Measurements from ENCODE around the gene PSMD9. TPM values are rescaled to one million over a fixed set of nuclear protein-coding genes. Genes with fewer than 3 reads are reported as not detected.
"Not testable (repeated sequence)": the region's sequence is repeated elsewhere in the genome, so short reads cannot be mapped to it uniquely, and the experiment has no call there.

The PSMD9 gene, protein sequence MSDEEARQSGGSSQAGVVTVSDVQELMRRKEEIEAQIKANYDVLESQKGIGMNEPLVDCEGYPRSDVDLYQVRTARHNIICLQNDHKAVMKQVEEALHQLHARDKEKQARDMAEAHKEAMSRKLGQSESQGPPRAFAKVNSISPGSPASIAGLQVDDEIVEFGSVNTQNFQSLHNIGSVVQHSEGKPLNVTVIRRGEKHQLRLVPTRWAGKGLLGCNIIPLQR
- 61.6 and 70.8 TPM in 2 replicates for total RNA-seq (2014; rRNA removed; shearing (Covaris generic))

DNA sequence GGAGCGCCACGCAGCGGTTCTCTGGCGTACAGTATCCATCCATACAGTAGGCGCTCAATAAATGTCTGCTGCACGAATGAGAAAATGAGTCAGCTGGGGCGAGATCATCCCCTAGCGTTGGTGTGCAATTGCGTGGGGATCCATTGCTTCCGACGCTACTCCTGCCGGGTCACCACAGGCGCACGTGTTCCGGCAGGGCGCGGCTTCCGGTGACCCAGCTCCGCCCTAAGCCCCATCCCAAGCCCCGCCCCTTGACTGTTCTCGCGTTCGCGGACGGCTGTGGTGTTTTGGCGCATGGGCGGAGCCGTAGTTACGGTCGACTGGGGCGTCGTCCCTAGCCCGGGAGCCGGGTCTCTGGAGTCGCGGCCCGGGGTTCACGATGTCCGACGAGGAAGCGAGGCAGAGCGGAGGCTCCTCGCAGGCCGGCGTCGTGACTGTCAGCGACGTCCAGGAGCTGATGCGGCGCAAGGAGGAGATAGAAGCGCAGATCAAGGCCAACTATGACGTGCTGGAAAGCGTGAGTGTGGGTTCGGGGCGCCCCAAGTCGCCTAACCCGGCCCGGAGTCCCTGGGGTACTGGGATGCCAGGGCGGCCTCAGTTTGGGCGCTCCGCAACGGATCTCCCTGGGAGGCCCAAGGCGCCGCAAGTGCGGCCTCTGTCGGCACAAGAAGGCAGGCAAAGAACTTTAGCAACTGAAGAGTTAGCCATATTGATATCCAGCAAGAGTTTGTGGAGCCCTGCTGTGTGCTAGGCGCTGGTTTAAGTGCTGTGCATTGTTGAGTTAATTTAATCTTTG, at the start of gene PSMD9:
Gene PSMD9, plus strand, starts transcription at position 313 of the 796 bp plus-strand sequence. Its CDS starts 67 bp downstream, at position 380.
- DNase-seq (ENCODE audit: low read depth): peak; percentile 99

DNA sequence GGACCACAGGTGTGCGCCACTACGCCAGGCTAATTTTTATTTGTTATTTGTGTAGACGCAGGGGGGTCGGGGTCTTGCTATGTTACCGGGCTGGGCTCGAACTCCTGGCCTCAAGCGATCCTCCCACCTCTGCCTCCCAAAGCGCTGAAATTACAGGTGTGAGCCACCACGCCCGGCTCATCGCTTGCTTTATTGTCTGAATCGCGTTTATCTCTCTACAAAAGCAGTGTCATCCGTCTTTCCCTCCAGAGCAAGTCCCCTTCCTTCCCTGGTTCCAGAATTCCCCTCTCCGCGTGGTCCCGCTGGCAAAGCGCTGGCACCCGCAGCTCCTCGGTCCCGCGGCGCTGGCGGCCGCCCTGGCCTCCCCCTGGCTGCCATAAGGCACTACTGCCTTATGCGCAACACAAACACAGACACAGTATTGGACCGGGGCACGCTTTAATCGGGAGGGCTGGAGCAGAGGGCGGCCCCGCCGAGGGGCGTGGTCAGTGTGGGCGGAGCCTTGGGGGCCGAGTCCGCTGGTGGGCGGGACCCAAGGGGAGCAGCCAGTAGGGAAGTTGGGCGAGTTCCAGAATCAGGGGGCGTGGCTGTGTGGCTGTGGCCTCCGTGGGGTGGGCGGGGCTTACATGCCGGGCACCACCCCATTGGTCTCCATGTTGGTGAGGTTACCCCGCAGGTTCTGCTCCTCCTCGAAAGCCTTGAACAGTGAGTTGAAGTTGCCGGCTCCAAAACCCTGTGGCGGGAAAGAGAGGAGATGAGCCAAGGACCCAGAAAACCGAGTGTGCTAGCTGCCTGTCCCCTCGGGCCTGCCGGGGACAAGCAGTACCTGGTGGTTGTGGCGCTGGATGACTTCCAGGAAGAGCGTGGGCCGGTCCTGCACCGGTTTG, 49.2 kb upstream of the PSMD9 start:
- peak; percentile 99 for DNase-seq (ENCODE audit: low read depth)

DNA sequence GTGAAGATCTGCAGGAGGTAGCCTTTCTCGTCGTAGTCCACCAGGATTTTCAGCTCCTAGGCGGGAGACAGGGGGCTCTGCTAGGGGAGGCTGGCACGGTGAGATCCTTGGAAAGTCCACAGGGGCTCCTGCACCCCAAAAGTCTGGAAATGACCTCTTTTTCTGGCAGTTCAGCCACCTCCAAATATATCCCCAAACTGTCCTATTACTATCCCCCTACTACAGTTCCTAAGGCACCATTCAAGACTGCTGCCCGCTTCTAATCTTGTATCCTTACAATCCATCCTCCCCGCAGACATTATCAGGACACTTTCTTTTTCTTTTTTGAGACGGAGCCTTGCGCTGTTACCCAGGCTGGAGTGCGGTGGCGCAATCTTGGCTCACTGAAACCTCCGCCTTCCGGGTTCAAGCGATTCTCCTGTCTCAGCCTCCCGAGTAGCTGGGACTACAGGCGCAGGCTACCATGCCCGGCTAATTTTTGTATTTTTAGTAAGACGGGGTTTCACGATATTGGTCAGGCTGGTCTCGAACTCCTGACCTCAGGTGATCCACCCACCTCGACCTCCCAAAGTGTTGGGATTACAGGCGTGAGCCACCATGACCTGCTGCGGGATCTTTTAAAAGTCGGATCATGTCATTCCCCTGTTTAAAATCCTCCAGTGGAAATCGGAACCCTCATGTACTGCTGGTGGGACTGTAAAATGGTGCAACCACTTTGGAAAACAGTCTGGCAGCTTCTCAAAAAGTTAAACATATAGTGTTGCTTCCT, 48.4 kb upstream of the PSMD9 start:
- DNase-seq (ENCODE audit: low read depth): no peak

DNA sequence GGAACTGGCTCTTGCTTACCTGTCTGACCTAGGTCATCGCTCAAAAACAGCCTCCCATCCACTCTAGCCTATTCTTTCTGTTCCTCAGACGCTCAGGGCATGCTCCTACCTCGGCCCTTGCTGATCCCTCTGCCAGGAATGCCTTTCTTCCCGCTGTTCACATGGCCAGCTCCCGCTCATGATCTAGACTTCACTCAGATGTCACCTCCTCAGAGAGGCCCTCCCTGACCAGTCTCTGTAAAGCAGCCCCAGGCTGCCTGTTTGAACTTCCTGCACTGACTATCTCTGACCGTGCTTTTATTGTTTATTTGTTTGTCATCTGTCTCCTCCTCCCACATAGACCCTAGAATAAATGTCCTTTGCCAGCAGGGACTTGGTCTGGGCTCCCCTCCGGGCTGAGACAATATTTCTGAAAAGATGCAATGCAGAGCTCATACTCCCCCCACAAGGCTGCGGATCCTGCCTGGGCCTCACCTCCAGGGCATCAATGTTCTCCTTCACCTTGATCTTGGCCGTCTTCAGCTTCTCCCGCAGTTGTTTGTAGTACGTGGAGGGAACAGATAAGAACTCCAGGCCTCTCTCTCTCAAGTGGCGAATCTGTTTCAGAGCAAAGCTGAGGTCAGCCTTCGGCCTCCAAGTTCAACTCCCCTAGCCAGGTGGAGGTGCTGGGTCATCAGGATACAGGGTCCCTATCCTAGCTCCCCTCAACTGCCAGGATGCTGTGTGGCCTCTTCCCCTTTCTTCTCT, 45.2 kb upstream of the PSMD9 start:
- DNase-seq (ENCODE audit: low read depth): no peak

DNA sequence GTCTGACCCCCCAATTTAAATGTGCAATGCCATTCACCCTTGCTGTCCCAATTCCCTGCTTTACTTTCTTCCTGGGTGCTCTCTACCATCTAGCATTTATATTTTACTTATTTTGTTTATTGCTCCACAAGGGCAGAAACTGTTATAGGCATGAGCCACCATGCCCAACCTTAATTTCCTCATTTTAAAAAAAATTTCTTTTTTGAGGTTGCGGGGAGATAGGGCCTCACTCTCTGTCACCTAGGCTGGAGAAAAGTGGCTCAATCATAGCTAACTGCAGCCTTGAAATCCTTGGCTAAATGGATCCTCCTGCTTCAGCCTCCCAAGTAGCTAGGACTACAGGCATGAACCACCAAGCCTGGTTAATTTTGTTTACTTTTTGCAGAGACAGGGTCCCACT, 42.9 kb upstream of the PSMD9 start:
- no peak for DNase-seq (ENCODE audit: low read depth)

DNA sequence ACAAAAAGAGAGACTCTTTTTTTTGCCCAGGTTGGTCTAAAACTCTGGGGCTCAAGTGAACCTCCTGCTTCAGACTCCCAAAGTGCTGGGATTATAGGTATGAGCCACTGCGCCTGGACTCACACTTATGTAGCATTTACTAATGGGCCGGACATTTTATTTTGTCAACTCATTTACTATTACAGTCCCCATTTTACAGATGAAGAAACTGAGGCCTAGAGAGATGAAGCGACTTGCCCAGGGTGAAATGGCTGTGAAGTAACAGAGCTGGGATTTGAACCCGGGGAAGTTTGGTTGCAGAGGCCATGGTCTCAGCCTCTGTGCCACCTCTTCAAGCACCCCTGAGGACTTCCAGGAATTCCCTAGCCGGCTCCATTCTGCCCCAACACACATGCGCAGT, 39.4 kb upstream of the PSMD9 start:
- DNase-seq (ENCODE audit: low read depth): no peak

DNA sequence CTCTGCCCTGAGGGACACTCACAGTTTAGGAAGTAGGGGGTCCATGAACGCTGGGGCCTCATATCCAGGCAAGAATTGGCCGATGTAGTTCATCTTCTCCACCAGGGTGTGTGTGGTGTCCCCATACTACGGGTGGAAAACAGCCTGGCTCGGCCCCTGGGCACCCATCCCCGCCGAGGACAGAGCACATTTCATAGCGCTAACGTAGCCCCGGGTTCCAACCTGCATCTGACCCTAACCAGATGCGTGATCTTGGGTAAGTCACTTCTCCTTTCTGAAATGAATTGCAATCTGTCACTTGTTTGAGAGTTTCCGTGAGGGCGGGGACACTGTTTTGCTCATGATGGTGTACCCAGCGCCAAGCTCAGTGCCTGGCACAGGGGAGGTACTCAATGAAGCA, 38.9 kb upstream of the PSMD9 start:
- DNase-seq (ENCODE audit: low read depth): no peak

DNA sequence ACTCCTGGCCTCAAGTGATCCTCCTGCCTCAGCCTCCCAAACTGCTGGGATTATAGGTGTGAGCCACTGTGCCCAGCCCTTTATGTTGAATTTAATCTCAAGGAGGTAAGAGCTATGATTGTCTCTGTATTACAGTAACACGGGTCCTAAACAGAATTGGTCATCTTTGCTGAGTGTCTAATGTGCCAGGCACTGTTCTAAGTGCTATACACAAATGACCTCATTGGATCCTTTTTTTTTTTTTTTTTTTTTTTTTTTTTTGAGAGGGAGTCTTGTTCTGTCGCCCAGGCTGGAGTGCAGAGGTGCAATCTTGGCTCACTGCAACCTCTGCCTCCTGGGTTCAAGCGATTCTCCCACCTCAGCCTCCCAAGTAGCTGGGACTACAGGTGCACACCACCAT, 36.2 kb upstream of the PSMD9 start:
- not testable (repeated sequence) for DNase-seq (ENCODE audit: low read depth)

DNA sequence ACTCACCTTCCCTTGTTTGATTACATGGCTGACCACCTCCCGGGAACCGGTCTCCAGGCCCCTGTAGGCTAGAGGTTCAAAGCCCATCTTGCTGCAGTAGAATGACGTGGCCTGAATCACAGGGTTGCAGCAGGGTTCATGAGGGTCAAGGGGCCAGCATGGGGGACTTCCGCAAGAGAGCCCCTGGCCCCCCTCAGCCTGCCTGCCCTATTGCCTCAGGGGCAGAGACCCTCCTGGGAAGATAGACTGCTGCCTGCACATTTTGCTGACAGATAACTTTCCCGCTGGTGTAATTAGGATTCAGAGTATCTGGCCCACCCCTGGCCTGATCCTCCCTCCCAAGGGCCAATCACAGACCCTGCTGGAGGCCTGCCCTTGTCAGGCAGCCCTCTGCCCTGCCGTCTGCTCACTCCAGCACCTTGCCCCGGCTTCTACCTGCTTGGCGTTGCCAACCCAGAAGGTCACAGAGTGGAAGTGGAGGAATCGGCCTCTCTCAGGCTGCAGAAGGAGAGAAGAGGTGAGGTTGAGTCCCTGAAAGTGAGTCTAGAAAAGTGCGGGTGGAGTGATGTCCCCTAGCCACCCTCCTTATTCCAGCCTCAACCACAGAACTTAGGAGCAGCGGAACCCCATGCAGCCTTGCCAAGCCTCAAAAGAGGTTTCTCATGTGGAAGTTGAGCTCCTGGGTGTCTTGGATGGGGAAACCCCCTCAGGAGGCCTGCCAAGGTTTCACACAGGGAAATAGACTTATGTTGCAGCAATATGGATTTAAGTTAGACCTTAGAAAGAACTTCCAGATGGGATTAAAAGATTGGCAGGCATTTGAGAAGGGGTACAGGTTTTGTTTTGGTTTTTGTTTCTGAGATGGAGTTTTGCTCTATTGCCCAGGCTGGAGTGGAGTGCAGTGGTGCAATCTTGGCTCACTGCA, 31.0 kb upstream of the PSMD9 start:
- peak; percentile 40 for DNase-seq (ENCODE audit: low read depth)

DNA sequence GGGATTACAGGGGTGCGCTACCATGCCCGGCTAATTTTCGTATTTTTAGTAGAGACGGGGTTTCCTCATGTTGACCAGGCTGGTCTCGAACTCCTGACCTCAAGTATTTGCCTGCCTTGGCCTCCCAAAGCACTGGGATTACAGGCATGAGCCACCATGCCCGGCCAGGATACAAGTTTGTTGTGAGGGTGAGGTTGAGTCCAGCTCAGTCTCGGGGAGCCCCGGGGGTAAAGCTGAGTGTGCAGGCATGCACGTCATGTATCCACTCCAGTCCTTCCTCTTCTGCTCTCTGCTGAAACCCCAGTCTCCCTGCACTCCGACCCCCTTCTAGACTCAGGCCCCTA, 30.3 kb upstream of the PSMD9 start:
- no peak for DNase-seq (ENCODE audit: low read depth)

DNA sequence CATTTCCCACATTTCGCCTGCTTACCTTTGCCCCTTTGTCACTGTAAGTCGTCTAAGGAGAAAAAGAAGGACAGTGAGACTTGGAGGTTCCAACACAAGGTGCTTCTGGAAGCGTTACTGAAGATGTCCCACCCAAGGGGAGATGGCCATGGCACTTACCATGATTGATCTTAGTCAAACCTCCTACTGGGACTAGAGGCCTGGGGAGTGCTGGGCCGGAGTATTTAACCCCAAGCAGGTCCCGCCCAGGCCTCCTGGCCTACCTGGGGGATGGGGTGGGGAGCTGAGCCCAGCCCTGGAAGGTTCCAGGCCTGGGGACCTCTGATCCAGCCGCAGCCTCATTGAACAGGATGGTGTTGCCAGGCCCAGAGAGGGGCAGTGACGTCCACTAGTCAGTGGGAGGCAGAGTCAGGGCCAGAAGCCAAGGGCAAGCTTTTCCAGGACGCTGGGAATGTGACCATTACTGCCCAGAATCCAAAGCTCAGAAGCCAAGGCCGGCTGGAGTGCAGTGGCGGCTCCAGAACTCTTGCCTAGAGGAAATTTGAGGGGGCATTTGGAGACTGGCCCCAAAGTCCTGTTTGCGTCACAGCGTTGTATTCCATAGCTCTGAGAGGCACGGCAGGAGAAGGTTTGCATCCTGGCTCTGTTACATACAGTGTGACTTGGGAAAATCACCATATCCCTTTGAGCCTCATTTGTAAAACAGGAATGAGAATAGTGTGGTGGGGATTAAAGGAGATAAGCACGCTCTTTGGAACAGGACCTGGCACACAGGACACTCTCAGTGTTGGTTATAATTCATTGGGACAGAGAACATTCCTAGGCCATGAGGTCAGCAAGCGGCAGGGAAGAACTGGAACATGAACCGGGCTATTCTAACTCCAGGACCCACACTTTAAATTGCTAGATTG, 29.7 kb upstream of the PSMD9 start, which contains the start of gene HPD:
Gene HPD, minus strand, starts transcription at position 198 of the 911 bp plus-strand sequence. Its CDS starts 36 bp downstream, at position 162.
- peak; percentile 88 for DNase-seq (ENCODE audit: low read depth)

DNA sequence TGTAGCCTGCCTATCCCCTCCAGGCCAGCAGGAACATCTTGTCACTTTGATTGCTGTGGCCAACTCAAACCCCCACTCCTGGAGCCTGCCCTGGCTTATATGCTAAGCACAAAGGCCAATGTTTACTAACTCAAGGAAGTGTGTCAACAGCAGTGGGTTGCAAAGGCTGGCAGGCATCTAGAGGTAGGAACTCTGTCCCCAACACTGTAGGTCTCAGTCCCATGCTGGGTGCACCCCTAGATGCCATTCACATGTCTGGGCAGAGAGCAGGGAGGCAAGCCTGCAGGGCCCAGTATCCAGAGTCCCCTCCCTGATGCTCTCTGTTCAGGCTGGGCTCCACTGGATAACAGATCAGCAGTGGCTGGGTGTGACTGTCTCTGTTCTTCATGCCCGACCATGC, 28.3 kb upstream of the PSMD9 start:
- DNase-seq (ENCODE audit: low read depth): no peak

DNA sequence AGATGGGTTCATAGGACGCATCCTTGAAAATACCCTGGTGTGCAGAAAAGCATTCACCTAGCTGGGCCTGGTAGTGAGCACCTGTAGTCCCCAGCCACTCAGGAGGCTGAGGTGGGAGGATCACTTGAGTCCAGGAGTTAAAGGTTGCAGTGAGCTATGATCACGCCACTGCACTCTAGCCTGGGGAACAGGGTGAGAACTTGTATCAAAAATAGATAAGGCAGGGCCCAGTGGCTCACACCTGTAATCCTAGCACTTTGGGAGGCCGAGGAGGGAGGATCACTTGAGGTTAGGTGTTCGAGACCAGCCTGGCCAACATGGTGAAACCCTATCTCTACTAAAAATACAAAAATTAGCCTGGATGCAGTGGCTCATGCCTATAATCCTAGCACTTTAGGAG, 27.9 kb upstream of the PSMD9 start:
- DNase-seq (ENCODE audit: low read depth): not testable (repeated sequence)

DNA sequence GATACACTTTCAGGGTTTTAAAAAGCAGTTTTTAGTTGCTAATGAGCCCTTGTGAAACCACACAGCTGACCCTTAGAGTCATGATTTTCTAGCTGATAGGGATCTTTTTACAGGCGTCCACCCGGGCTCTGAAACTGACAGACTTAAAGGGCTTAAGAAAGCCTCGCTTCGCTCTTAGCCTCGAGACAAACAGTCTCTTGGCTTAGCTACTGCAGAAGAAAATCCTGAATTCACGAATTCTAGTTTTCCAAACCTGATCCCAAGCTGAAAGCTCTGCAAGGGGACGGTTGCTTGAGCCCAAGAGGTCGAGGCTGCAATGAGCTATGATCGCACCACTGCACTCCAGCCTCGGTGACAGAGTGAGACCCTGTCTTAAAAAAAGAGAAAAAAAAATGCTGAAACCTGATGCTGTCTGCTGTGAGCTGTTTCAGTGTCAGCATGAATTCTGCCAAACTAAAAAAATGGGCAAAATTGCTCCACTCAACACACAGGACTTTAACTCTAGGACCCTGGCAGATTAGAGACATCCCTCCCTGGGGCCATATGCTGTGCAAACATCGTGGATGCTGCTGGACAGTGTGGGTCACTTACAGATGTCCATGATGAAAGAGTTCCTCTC, 26.8 kb upstream of the PSMD9 start:
- no peak for DNase-seq (ENCODE audit: low read depth)

DNA sequence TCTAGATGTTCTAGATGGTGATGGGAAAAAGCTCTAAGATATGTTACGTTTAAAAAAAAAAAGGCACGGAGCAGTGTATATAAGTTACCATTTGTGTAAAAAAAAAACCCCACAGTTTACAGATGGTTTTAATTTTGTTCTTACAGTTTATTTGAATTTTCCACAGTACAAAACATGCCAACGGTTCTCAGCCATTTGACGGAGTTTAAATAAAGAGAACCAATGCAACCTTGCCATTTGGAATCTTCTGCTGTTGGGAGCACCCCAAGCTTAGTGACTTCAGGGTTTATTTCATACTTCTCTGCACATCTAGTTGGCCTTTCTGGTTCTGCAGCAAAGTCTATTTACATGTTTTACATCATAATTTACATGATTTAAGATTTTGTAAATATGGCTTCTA, 22.3 kb upstream of the PSMD9 start:
- DNase-seq (ENCODE audit: low read depth): no peak

DNA sequence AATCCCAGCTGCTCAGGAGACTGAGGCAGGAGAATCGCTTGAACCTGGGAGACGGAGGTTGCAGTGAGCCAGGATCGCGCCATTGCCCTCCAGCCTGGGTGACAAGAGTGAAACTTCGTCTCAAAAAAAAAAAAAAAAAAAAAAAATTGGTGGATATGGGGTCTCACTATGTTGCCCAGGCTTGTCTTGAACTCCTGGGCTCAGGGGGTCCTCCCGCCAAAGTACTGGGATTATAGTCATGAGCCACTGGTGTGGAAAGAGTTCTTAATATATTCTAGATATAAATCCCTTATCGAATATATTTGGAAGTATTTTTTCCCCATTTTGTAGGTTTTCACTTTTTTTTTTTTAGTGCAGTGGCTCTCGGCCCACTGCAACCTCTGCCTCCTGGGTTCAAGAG, 19.4 kb upstream of the PSMD9 start:
- DNase-seq (ENCODE audit: low read depth): not testable (repeated sequence)

DNA sequence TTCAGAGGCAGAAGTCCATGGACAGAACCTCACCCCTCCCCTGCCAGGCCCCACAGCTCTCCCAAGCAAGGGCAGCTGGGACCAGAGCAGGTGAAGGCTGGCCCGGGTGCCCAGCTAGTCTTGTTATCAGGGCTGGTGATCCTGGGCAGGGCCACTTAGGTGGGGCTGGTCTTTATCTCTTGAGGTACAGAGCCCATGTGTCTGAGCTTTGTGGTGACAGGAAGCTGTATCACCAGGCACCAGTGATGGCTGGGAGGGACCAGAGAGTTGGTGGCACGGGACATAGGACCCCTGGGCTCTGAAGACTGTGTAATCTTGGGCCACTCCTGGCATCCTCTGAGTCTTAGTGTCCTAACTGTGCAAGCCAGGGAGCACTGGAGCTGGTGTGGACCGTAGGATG, 17.1 kb upstream of the PSMD9 start:
- no peak for DNase-seq (ENCODE audit: low read depth)

DNA sequence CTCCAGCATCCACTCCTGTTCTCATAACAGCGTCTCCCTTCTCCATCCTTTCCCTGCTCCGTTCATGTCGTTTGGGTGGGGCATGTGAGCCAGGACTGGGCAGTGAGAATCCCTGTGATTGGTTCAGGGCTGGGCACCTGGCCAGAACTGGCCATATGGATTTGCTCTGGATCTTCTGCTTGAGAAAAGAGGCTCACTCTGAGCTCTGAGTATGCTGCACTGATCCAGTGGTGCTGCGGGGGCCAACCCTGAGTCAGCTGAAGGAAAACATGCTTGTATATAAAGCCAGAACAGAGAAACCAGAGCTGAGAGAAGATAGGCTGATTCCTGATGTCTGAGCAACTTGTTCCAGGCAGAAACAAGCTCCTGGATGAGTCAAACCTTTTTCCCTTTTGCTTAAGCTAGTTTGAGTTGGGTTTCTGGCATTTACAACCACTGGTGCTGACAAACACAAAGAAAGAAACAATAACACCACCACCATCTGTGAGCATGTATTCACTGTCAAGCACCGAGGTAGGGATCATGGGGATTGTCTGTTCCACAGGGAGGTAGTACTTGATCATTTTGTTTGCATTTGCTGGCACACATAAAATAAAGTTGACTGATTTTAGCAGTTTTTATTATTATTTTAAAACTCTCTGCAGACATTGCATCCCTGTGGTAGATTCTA, 15.9 kb upstream of the PSMD9 start:
- peak; percentile 68 for DNase-seq (ENCODE audit: low read depth)
